22Rv1 (cell line): ENCODE measurements around the gene GPHA2.
"Not testable (repeated sequence)": the region's sequence is repeated elsewhere in the genome, so short reads cannot be mapped to it uniquely, and the experiment has no call there.

Experiments
- H3K27ac ChIP-seq: fragments of 450-650 bp; 2 replicates; pipeline ENCODE4 v1.5.1; 2017
- ZFX ChIP-seq: fragments of 450-650 bp; IDR thresholded peaks from 2 replicates; pipeline ENCODE4 v1.6.1; 2017; ENCODE audit warnings: antibody characterized with exemption, borderline replicate concordance
- TF ChIP-seq, protein P1 (sequence below): fragments of 450-650 bp; IDR thresholded peaks from 2 replicates; pipeline ENCODE4 v1.5.1; 2017; ENCODE audit warnings: mild to moderate bottlenecking

Gene GPHA2, protein sequence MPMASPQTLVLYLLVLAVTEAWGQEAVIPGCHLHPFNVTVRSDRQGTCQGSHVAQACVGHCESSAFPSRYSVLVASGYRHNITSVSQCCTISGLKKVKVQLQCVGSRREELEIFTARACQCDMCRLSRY

DNA sequence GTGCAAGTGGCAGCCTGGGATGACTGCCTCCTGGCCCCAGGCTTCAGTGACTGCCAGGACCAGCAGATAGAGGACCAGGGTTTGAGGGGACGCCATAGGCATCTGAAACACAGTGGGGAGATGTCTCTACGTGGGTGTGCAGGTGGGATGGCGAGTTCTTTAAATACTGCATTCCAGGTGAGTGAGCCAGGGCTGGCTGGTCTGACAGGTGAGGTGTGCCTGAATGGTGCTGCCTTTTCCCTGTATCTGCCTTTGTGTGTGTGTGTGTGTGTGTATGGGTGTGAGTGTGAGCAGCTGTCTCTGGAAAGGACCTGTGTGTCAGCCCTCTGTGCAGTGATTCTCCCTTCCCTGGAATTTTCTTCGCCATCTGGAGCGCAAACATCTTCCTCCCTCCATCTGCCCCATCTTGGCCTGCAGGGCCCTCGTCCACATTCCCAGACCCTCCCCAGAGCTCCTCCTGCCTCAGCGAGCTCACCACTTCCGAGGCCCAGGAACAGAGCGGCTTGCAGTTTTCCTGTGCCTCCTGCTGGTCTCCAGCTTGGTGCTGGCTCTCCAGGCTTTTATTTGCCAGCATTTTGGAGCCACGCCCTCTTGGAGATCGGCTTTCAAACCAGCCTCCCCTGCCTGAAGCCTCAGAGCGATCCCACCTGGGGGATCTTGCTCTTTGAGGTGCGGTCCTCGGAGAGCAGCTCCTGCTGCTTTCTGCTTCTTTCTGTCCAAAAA, at the start of gene GPHA2:
Gene GPHA2 (minus strand): TSS at position 535 of the 723 bp plus-strand sequence. CDS start 433 bp downstream, at position 102.
- peak within 1 kb of the TSS; percentile 39; the same call in 1 of the 2 replicates for H3K27ac ChIP-seq
- TF ChIP-seq, protein P1, sequence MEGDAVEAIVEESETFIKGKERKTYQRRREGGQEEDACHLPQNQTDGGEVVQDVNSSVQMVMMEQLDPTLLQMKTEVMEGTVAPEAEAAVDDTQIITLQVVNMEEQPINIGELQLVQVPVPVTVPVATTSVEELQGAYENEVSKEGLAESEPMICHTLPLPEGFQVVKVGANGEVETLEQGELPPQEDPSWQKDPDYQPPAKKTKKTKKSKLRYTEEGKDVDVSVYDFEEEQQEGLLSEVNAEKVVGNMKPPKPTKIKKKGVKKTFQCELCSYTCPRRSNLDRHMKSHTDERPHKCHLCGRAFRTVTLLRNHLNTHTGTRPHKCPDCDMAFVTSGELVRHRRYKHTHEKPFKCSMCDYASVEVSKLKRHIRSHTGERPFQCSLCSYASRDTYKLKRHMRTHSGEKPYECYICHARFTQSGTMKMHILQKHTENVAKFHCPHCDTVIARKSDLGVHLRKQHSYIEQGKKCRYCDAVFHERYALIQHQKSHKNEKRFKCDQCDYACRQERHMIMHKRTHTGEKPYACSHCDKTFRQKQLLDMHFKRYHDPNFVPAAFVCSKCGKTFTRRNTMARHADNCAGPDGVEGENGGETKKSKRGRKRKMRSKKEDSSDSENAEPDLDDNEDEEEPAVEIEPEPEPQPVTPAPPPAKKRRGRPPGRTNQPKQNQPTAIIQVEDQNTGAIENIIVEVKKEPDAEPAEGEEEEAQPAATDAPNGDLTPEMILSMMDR = peak; percentile 22; the same call in 1 of the 2 replicates
- TF ChIP-seq ZFX = no peak

DNA sequence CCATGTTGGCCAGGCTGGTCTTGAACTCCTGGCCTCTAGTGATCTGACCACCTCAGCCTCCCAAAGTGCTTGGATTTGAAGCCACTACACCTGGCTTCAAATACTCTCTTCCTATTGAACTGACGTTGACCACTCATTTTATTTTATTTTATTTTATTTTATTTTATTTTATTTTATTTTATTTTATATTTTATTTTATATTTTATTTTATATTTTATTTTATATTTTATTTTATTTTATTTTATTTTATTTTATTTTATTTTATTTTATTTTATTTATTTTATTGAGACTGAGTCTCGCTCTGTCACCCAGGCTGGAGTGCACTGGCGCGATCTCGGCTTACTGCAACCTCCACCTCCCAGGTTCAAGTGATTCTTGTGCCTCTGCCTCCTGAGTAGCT, 47.6 kb upstream of the GPHA2 start:
- H3K27ac ChIP-seq = not testable (repeated sequence)

DNA sequence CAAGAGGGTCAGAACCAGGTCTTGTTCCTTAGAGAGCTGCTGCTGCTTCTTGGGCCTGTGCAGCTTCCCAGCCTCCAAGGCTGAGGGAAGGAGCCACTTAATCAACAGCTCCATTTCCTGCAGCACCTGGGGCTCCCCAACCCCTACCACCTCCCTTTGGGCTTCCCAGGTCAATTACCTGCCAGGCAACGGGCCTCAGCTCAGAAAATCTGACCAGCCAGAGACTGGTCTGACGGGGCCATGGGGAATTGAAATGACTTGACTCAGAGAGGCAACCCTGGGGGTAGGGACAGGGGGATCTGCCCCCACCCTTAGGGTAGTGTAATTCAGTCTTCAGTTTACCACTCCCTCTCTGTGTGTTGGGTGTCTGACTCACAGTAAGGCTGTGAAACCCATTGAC, 41.0 kb upstream of the GPHA2 start:
- TF ChIP-seq, protein P1 = no peak
- no peak for TF ChIP-seq ZFX
- no peak overlapping the region for H3K27ac ChIP-seq

DNA sequence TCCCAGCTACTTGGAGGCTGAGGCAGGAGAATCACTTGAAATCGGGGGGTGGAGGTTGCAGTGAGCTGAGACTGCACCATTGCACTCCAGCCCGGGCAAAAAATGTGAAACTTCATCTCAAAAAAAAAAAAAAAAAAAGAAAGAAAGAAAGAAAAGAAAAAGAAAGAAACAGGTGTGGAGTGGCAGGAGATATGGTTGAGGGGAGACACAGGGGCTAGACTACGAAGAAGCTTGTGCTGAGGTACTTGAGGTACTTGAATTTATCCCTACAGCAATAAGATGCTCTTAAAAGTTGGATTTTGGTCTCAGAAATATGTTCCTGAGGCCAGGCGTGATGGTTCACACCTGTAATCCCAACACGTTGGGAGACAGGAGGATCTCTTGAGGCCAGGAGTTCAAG, 38.4 kb upstream of the GPHA2 start:
- TF ChIP-seq, protein P1 = no peak
- no peak for TF ChIP-seq ZFX
- H3K27ac ChIP-seq = no peak overlapping the region

DNA sequence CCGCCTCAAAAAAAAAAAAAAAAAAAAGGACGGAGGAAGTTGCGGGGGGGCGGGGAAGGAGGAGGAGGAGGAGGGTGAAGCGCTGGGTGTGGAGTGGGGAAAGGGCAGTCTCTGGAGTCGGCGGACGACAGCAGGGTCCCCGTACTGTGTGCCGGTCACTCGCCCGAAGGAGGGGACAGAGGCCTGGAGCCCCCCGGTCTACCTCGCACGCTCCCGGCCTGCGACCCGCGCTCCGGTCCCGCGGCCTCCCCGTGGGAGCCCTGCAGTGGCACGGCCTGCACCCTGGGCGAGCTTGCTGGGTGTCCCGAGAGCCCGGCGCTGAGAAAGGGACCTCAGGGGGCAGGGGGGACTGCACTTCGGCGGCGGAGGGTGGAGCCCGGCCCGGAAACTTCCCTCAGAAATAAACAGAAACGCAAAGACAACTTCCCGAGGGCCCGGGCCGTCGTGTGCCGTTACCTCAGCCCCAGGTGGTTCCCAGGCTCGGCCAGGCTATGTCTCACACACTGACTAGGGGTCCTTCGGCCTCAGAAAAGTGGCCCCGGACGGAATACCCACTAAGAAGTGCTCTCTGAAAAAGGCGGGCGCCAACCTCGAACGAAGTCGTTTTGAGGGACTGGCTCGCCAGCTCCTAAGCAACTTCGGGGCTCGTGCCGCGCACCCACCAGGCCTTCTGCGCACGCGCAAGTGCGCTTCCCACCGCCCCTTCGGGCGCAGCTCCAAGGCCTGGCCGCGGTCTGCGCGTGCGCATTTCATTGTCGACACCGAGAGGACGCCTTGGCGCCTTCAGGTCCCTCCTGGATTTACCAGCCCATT, 35.9 kb upstream of the GPHA2 start, which contains the start of gene MAJIN:
Gene MAJIN (minus strand): TSS at position 688 of the 813 bp plus-strand sequence. CDS start 12,703 bp downstream, outside the sequence.
- H3K27ac ChIP-seq = peak within 1 kb of the TSS; percentile 72
- TF ChIP-seq ZFX = no peak
- TF ChIP-seq, protein P1 = no peak

DNA sequence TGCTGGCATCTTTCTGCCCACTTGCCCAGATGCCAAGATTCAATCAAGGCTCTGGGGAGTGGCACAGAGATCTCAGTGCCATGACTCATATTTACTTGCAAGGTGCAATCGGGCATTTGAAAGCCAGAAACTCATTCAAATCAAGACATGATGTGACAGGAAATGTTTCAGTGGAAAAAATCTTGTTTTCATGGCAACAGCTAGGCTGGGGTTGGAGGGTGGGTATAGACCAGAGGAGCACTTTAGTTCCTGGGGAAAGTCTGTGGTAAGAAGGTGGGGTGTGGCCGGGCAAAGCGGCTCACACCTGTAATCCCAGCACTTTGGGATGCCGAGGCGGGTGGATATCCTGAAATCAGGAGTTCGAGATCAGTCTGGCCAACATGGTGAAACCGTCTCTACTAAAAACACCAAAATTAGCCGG, 35.0 kb upstream of the GPHA2 start:
- H3K27ac ChIP-seq = no peak overlapping the region
- TF ChIP-seq, protein P1 = no peak

DNA sequence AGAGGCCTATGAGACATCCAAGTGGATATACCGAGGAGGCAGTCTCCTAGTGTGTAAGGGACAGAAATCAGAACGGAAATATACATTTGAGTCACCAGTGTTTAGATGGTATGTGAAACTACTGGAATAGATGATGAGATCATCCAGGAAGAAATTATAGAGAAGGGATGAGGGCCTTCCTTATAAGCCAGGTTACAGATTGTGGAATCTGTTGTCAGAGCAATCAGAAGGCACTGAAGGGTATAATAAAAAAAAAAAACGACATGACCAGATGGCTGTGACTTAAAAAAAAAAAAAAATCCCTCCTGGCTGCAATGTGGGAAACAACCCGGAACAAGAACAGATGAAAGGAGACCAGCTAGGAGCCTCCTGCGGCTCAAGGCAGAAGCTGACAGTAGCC, 33.5 kb upstream of the GPHA2 start:
- TF ChIP-seq, protein P1 = no peak
- TF ChIP-seq ZFX = no peak
- no peak overlapping the region for H3K27ac ChIP-seq
